ENCODE measurements around the gene C14orf119.

- no peak for TF ChIP-seq REST (IDR thresholded peaks at IDR 0.05; ENCODE audit: insufficient replicate concordance, low read depth)
- TF ChIP-seq CTCF (IDR thresholded peaks at IDR 0.05; ENCODE audit: insufficient read depth, low read length), result no peak
- no peak for TF ChIP-seq POLR2AphosphoS5 (IDR thresholded peaks at IDR 0.05; ENCODE audit: low read depth)
Observed at GRCh38 chr14:23062002-23062401, 33.3 kb upstream of the C14orf119 start.
